Measurements from ENCODE around the gene AKT1S1.

Gene AKT1S1

GRCh38 chr19:49913720-49914119, 36.6 kb upstream of the AKT1S1 start:
- ChIA-PET CTCF (interaction anchor here (1.0 to 5.1 kb wide), 6 partner anchors 9 to 111 kb away, joined by 3 to 28 read pairs (median 8); partner anchors contain the start of genes ATF5, NUP62 and VRK3), POLR2A (interaction anchor here (0.5 to 3.8 kb wide), 6 partner anchors 10 to 38 kb away, joined by 3 to 36 read pairs (median 4); partner anchors contain the start of genes ATF5 and NUP62)
- DNase-seq (ENCODE audit: extremely low spot score) = no peak
- no peak for TF ChIP-seq CTCF (IDR thresholded peaks at IDR 0.05; ENCODE audit: control extremely low read depth, extremely low read depth, low read depth, missing control alignments)

- no peak for DNase-seq (ENCODE audit: extremely low spot score)
- POLR2A ChIA-PET = interaction anchor here (0.5 to 3.8 kb wide), 6 partner anchors 10 to 37 kb away, joined by 3 to 36 read pairs (median 4); partner anchors contain the start of genes ATF5 and NUP62
- peak; percentile 29 for TF ChIP-seq CTCF (IDR thresholded peaks at IDR 0.05; ENCODE audit: control extremely low read depth, extremely low read depth, low read depth, missing control alignments)
- CTCF ChIA-PET = interaction anchor here (1.0 to 5.1 kb wide), 8 partner anchors 8 to 112 kb away, joined by 3 to 28 read pairs (median 8); partner anchors contain the start of genes ATF5, NUP62 and VRK3
These were observed 36.0 kb upstream of the AKT1S1 start for GRCh38 chr19:49912965-49913685.

- DNase-seq (ENCODE audit: extremely low spot score) = peak; percentile 79
- CTCF ChIA-PET = interaction anchor here (0.9 to 5.1 kb wide), 7 partner anchors 11 to 43 kb away, joined by 3 to 28 read pairs (median 10); partner anchors contain the start of genes ATF5 and NUP62
- no peak for TF ChIP-seq CTCF (IDR thresholded peaks at IDR 0.05; ENCODE audit: control extremely low read depth, extremely low read depth, low read depth, missing control alignments)
- POLR2A ChIA-PET = interaction anchor here (0.6 to 3.8 kb wide), 6 partner anchors 17 to 956 kb away, joined by 3 to 36 read pairs (median 4); partner anchors contain the start of genes ATF5 and NUP62
These were observed 34.4 kb upstream of the AKT1S1 start for GRCh38 chr19:49911381-49912145.

GRCh38 chr19:49910179-49910578, 33.0 kb upstream of the AKT1S1 start:
- POLR2A ChIA-PET = interaction anchor here (1.1 kb wide), 1 partner anchor 15 kb away, joined by 4 read pairs; no protein-coding TSS in a partner anchor
- no peak for DNase-seq (ENCODE audit: extremely low spot score)
- CTCF ChIA-PET = interaction anchor here (1.9 to 3.8 kb wide), 3 partner anchors 9 to 28 kb away, joined by 5 to 28 read pairs (median 10); no protein-coding TSS in a partner anchor
- TF ChIP-seq CTCF (IDR thresholded peaks at IDR 0.05; ENCODE audit: control extremely low read depth, extremely low read depth, low read depth, missing control alignments) = no peak

- ChIA-PET CTCF (interaction anchor here (1.5 to 3.3 kb wide), 2 partner anchors 12 to 29 kb away, joined by 3 to 10 read pairs; partner anchors contain the start of gene IL4I1), POLR2A (interaction anchor here (1.1 kb wide), 1 partner anchor 14 kb away, joined by 4 read pairs; no protein-coding TSS in a partner anchor)
- DNase-seq (ENCODE audit: extremely low spot score) = no peak
- TF ChIP-seq CTCF (IDR thresholded peaks at IDR 0.05; ENCODE audit: control extremely low read depth, extremely low read depth, low read depth, missing control alignments) = no peak
These were observed 31.6 kb upstream of the AKT1S1 start for GRCh38 chr19:49908480-49909420.
